ENCODE results near the gene SORL1.

DNA sequence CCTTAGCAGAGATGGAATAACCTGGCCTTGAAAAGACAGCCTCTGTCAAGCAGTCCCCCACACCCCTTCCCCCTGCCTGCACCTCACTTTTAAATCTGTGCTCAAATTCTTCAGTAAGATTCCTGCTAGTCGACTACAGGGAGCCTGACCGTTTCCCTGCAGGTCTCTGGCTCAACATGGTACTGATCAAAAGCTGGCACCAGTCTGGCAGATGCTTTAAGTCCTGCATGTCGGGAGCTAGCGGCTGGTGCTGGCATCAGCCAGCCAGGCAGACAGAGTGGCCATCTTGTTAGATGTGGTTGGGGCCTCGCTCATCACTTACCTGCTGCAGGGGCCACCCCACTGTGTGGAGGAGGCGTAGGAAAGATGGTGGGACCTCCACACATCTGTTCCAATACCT lies 205.0 kb downstream of the SORL1 start:
- TF ChIP-seq, protein P1, sequence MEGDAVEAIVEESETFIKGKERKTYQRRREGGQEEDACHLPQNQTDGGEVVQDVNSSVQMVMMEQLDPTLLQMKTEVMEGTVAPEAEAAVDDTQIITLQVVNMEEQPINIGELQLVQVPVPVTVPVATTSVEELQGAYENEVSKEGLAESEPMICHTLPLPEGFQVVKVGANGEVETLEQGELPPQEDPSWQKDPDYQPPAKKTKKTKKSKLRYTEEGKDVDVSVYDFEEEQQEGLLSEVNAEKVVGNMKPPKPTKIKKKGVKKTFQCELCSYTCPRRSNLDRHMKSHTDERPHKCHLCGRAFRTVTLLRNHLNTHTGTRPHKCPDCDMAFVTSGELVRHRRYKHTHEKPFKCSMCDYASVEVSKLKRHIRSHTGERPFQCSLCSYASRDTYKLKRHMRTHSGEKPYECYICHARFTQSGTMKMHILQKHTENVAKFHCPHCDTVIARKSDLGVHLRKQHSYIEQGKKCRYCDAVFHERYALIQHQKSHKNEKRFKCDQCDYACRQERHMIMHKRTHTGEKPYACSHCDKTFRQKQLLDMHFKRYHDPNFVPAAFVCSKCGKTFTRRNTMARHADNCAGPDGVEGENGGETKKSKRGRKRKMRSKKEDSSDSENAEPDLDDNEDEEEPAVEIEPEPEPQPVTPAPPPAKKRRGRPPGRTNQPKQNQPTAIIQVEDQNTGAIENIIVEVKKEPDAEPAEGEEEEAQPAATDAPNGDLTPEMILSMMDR (IDR thresholded peaks at IDR 0.05), result no peak
- no peak for TF ChIP-seq EP300 (IDR thresholded peaks at IDR 0.05)
